Sigmoid colon (tissue), 7 donors: ENCODE measurements around the gene GOLGA6L7. TPM values are rescaled to one million over a fixed set of nuclear protein-coding genes. Genes with fewer than 3 reads are reported as not detected.
A peak's percentile ranks its signal among the peaks of the same experiment; 100 is the strongest.

Source experiments
- DNase-seq: peaks from one replicate; pipeline ENCODE4 v3.0.0-alpha.2; 2019
- H3K27ac ChIP-seq, 4 donors: fragments of 200-600 bp; sonication (generic); one replicate each; pipeline ENCODE4 v1.5.1; 2016 to 2019; ENCODE audit warnings: mild to moderate bottlenecking in 1 of 4
- H3K27me3 ChIP-seq, 3 donors: fragments of 200-600 bp; sonication (generic); one replicate each; pipeline ENCODE4 v1.5.1; 2019; ENCODE audit warnings: mild to moderate bottlenecking in 1 of 3
- H3K36me3 ChIP-seq, 4 donors: fragments of 200-600 bp; sonication (generic); one replicate each; pipeline ENCODE4 v1.5.1; 2016 to 2019
- H3K4me1 ChIP-seq, 4 donors: fragments of 200-600 bp; sonication (generic); one replicate each; pipeline ENCODE4 v1.5.1; 2017 to 2019
- H3K4me3 ChIP-seq, 4 donors: fragments of 200-600 bp; sonication (generic); one replicate each; pipeline ENCODE4 v1.5.1; 2017 to 2019; ENCODE audit warnings: mild to moderate bottlenecking in 2 of 4, moderate library complexity in 1 of 4
- H3K9me3 ChIP-seq, 4 donors: fragments of 200-600 bp in 3 of 4; sonication (generic) in 3 of 4; one replicate each; pipeline versions ENCODE4 v1.5.1 to v1.6.1; 2013 to 2019
- CTCF ChIP-seq, 4 experiments: fragments of 450-650 bp in 3 of 4; fragments of 200-600 bp in 1 of 4; IDR thresholded peaks; one replicate each; pipeline ENCODE4 v1.5.1; 2016 to 2019; ENCODE audit warnings: antibody characterized with exemption in 4 of 4, mild to moderate bottlenecking in 3 of 4, moderate library complexity in 2 of 4
- EP300 ChIP-seq, 4 donors: sonication (generic); formaldehyde crosslinking; IDR thresholded peaks; one replicate each; pipeline ENCODE4 v1.6.1; 2017; ENCODE audit warnings: antibody characterized with exemption in 4 of 4
- POLR2A ChIP-seq, 2 donors: fragments of 450-650 bp; IDR thresholded peaks; one replicate each; pipeline ENCODE4 v1.6.1; 2016; ENCODE audit warnings: antibody characterized with exemption in 2 of 2, mild to moderate bottlenecking in 2 of 2, moderate library complexity in 2 of 2
- POLR2AphosphoS5 ChIP-seq, 4 donors: sonication (generic); formaldehyde crosslinking; IDR thresholded peaks; one replicate each; pipeline ENCODE4 v1.6.1; 2017; ENCODE audit warnings: antibody characterized with exemption in 4 of 4
- WGBS, 2 donors: extraction: QIAGEN DNeasy Blood & Tissue Kit; methylation state at CpG; one replicate each; pipeline ENCODE4 v1.1.7; 2013; 5-methylcytosine and 5-hydroxymethylcytosine counted together
- intact Hi-C: fragments of 100-400 bp; cut with DNase I; formaldehyde crosslinking; loops from one replicate; pipeline ENCODE4 v1.15.1; 2023
- polyA plus RNA-seq, 3 donors: library from polyadenylated mRNA; stranded (reverse); fragments of 200-250 nt; gene quantifications; one replicate each; pipeline ENCODE4 v1.2.3, GENCODE V29; 2013
- total RNA-seq, 4 donors: library from RNA; depleted of rRNA; stranded (reverse); fragments of >200 nt; gene quantifications; one replicate each; pipeline ENCODE4 v1.1.0, GENCODE V29; 2016
- donor health status: healthy with polysubstance abuse.
- donor health status: Bipolar disorder and iron deficiency.
- donor health status: healthy.

GOLGA6L7 gene
- total and polyA plus RNA-seq, 7 donors: 0.60 TPM; not detected in 6

GRCh38 chr15:28889346-28889745 lies 40.9 kb upstream of the GOLGA6L7 start:
- 89 to 93% methylated on average over 3 of the region's 3 CpGs for WGBS, 2 donors
- Histone ChIP-seq H3K9me3 (no peaks in the 10 kb centered on the region), H3K27ac (no peak overlapping the region), H3K4me3 (no peak overlapping the region), H3K27me3 (peaks cover 18 to 33% (median 30%) of the 10 kb centered on the region in 3 donors), H3K36me3 (no peaks in the 10 kb centered on the region), H3K4me1 (peaks cover 0 to 16% (median 14%) of the 10 kb centered on the region in 4 donors)
- no peak for DNase-seq
- intact Hi-C loops: no loop called here
- no peak for TF ChIP-seq CTCF (IDR thresholded peaks at IDR 0.05)
- TF ChIP-seq POLR2A (IDR thresholded peaks at IDR 0.05): no peak
- TF ChIP-seq POLR2AphosphoS5 (IDR thresholded peaks at IDR 0.05): no peak
- no peak for TF ChIP-seq EP300 (IDR thresholded peaks at IDR 0.05)

- peaks cover 0 to 16% (median 14%) of the 10 kb centered on the region in 4 donors for H3K4me1 ChIP-seq
- no peak overlapping the region for H3K4me3 ChIP-seq
- DNase-seq: peak; percentile 45
- H3K9me3 ChIP-seq: no peaks in the 10 kb centered on the region
- WGBS, 2 donors: 83 to 86% methylated on average over 10 of the region's 10 CpGs
- H3K27me3 ChIP-seq: peaks cover 18 to 33% (median 30%) of the 10 kb centered on the region in 3 donors
- no peak overlapping the region for H3K27ac ChIP-seq
- TF ChIP-seq POLR2AphosphoS5 (IDR thresholded peaks at IDR 0.05) (no peak), POLR2A (IDR thresholded peaks at IDR 0.05) (no peak), EP300 (IDR thresholded peaks at IDR 0.05) (no peak), CTCF (IDR thresholded peaks at IDR 0.05) (no peak)
- H3K36me3 ChIP-seq: no peaks in the 10 kb centered on the region
- intact Hi-C loops: no loop called here
Measured at GRCh38 chr15:28888900-28889299, 40.5 kb upstream of the GOLGA6L7 start.

GRCh38 chr15:28888302-28888894 lies 40.0 kb upstream of the GOLGA6L7 start:
- H3K27ac ChIP-seq: no peak overlapping the region
- DNase-seq: peak; percentile 41
- H3K36me3 ChIP-seq: no peaks in the 10 kb centered on the region
- WGBS, 2 donors: 86 to 87% methylated on average over 18 of the region's 18 CpGs
- H3K4me3 ChIP-seq: no peak overlapping the region
- H3K27me3 ChIP-seq: peaks cover 18 to 33% (median 30%) of the 10 kb centered on the region in 3 donors
- intact Hi-C loops: no loop called here
- no peak for TF ChIP-seq POLR2AphosphoS5 (IDR thresholded peaks at IDR 0.05)
- no peak for TF ChIP-seq POLR2A (IDR thresholded peaks at IDR 0.05)
- TF ChIP-seq EP300 (IDR thresholded peaks at IDR 0.05): no peak
- no peak for TF ChIP-seq CTCF (IDR thresholded peaks at IDR 0.05)
- no peaks in the 10 kb centered on the region for H3K9me3 ChIP-seq
- peaks cover 0 to 16% (median 14%) of the 10 kb centered on the region in 4 donors for H3K4me1 ChIP-seq

- DNase-seq: no peak
Measured at GRCh38 chr15:28887339-28888174, 39.1 kb upstream of the GOLGA6L7 start.

More at GRCh38 chr15:28887339-28888174, 39.1 kb upstream of the GOLGA6L7 start:
- Histone ChIP-seq H3K27me3 (peaks cover 18 to 33% (median 30%) of the 10 kb centered on the region in 3 donors), H3K4me1 (peaks cover 0 to 16% (median 14%) of the 10 kb centered on the region in 4 donors), H3K9me3 (no peaks in the 10 kb centered on the region), H3K36me3 (no peaks in the 10 kb centered on the region), H3K4me3 (no peak overlapping the region), H3K27ac (no peak overlapping the region)
- intact Hi-C loops: no loop called here
- no peak for TF ChIP-seq CTCF (IDR thresholded peaks at IDR 0.05)
- TF ChIP-seq POLR2AphosphoS5 (IDR thresholded peaks at IDR 0.05): no peak
- no peak for TF ChIP-seq POLR2A (IDR thresholded peaks at IDR 0.05)
- no peak for TF ChIP-seq EP300 (IDR thresholded peaks at IDR 0.05)
- WGBS, 2 donors: 63 to 73% methylated on average over 17 of the region's 17 CpGs
